Fibroblast of mammary gland (primary cell): Measurements from ENCODE around the gene ALKBH2.

Experiments
- DNase-seq: peaks from one replicate; pipeline ENCODE4 v3.0.0-alpha.2; 2010; ENCODE audit warnings: low read depth
- H3K4me3 ChIP-seq: 2 replicates; pipeline ENCODE4 v1.5.1; 2011; ENCODE audit warnings: low read depth, mild to moderate bottlenecking, low read length, moderate library complexity; ENCODE audit not compliant: control insufficient read depth
- CTCF ChIP-seq: conservative IDR thresholded peaks from 2 replicates; pipeline ENCODE4 v1.5.1; 2011; ENCODE audit warnings: low read depth, low read length, inconsistent platforms; ENCODE audit not compliant: control insufficient read depth, insufficient read depth

The ALKBH2 gene

GRCh38 chr12:109131154-109132050 is 38.1 kb upstream of the ALKBH2 start:
- DNase-seq, result no peak
- H3K4me3 ChIP-seq, result no peak overlapping the region
- no peak for TF ChIP-seq CTCF

GRCh38 chr12:109130297-109131153 is 37.3 kb upstream of the ALKBH2 start:
- H3K4me3 ChIP-seq, result no peak overlapping the region
- no peak for DNase-seq
- TF ChIP-seq CTCF, result no peak

- H3K4me3 ChIP-seq, result no peak overlapping the region
- no peak for DNase-seq
- TF ChIP-seq CTCF, result no peak
Observed at GRCh38 chr12:109127533-109128242, 34.4 kb upstream of the ALKBH2 start.

GRCh38 chr12:109126784-109127183 is 33.5 kb upstream of the ALKBH2 start:
- peak; percentile 56 for DNase-seq
- H3K4me3 ChIP-seq, result no peak overlapping the region
- no peak for TF ChIP-seq CTCF

- no peak for TF ChIP-seq CTCF
- H3K4me3 ChIP-seq, result no peak overlapping the region
- no peak for DNase-seq
Observed at GRCh38 chr12:109125791-109126190, 32.5 kb upstream of the ALKBH2 start.

GRCh38 chr12:109124878-109125648 is 31.8 kb upstream of the ALKBH2 start:
- DNase-seq, result no peak
- TF ChIP-seq CTCF, result no peak

More at GRCh38 chr12:109124878-109125648, 31.8 kb upstream of the ALKBH2 start:
- no peak overlapping the region for H3K4me3 ChIP-seq
